Hematopoietic multipotent progenitor cell treated with erythropoietin and hydrocortisone succinate and interleukin-3 and kit ligand, for 15 days (in vitro differentiated cells): ENCODE results near the gene GPX6.
"Not testable (repeated sequence)": the region's sequence is repeated elsewhere in the genome, so short reads cannot be mapped to it uniquely, and the experiment has no call there.

Experiments
- DNase-seq: peaks from one replicate; pipeline ENCODE4 v3.0.0-alpha.2; 2015; ENCODE audit warnings: low spot score

GPX6 gene

DNA sequence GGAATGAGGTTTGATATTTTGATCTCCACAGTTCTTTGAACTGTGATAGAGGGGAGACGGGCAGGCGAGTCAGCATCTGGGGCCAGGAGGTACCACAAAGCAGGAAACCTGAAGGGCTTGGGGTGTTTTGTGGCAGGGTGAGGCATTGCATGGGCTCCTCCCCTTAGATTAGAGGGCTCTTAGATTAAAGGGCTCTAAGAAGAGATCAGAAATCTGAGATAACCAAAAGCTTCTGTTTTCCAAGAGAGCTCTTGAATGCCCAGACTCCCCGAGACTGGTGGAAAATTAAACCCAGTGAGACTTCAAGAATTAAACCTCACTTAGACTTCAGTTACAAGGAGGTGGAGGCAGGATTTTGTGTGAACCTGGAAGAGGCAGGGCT is 7.6 kb upstream of the GPX6 start:
- no peak for DNase-seq

GRCh38 chr6:28522594-28523240 is 7.1 kb upstream of the GPX6 start:
- DNase-seq, result no peak

GRCh38 chr6:28517964-28518363 is 2.4 kb upstream of the GPX6 start:
- no peak for DNase-seq

DNA sequence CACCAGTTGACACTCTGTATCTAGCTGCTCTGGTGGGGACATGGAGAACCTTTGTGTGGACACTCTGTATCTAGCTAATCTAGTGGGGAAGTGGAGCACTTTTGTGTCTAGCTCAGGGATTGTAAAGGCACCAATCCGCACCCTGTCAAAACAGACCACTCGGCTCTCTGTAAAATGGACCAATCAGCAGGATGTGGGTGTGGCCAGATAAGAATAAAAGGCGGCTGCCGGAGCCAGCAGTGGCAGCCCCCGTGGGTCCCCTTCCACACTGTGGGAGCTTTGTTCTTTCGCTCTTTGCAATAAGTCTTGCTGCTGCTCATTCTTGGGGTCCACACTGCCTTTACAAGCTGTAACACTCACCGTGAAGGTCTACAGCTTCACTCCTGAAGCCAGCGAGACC is 3.2 kb downstream of the GPX6 start:
- DNase-seq, result not testable (repeated sequence)

GRCh38 chr6:28511628-28512300 is 3.8 kb downstream of the GPX6 start:
- no peak for DNase-seq

- DNase-seq, result no peak
Measured at GRCh38 chr6:28506807-28507475, 8.7 kb downstream of the GPX6 start.

- no peak for DNase-seq
Measured at GRCh38 chr6:28505733-28506132, 9.9 kb downstream of the GPX6 start.

DNA sequence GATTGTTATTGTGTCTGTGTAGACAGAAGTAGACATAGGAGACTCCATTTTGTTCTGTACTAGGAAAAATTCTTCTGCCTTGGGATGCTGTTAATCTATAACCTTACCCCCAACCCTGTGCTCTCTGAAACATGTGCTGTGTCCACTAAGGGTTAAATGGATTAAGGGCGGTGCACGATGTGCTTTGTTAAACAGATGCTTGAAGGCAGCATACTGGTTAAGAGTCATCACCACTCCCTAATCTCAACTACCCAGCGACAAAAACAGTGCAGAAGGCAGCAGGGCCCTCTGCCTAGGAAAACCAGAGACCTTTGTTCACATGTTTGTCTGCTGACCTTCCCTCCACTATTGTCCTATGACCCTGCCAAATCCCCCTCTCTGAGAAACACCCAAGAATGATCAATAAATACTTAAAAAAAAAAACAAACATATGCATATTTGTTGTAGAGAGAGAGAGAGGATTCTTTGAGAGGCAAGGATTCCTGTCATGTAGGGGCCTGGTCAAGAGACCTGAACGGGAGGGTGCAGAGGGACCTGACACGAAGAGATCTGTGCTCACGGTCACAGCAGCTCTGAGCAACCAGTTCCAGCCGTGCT is 12.8 kb downstream of the GPX6 start:
- DNase-seq, result not testable (repeated sequence)

- not testable (repeated sequence) for DNase-seq
Measured at GRCh38 chr6:28502136-28502535, 13.5 kb downstream of the GPX6 start.

- DNase-seq, result no peak
Measured at GRCh38 chr6:28501259-28501658, 14.3 kb downstream of the GPX6 start.

- no peak for DNase-seq
Measured at GRCh38 chr6:28497893-28498292, 17.7 kb downstream of the GPX6 start.

DNA sequence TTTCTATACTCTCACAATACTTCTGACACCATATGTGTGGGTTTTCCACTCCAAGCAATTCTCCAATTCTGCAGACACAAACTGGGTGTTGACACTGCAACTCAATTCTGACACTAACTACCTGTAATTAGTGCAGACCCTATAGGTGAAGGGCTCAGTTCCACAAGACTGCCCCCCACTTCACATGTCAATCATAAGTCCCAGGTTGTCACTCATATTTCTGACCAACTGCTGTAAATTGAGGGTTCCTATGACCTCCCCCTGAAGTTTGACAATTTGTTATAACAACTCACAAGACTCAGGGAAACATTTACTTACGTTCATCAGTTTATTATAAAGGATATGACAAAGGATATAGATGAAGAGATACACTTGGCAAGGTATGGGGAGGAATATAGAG is 18.3 kb downstream of the GPX6 start:
- DNase-seq, result no peak

GRCh38 chr6:28496099-28496779 is 19.4 kb downstream of the GPX6 start:
- DNase-seq, result no peak

DNA sequence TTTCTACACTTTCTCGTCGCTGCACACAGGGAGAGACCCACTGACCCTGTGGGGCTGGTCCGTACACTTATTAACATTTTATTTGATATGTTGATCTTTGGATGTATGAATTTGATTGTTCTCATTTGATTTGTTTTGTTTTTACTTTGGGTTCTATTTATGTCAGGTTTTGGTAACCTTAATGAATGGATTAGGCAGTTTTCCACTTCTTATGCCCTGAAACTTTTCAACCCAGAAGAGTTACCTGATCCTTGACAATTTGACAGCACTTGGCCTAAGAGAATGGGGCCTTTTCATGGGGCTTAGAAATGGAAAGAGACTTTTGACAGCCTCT is 23.6 kb downstream of the GPX6 start:
- DNase-seq, result no peak

DNA sequence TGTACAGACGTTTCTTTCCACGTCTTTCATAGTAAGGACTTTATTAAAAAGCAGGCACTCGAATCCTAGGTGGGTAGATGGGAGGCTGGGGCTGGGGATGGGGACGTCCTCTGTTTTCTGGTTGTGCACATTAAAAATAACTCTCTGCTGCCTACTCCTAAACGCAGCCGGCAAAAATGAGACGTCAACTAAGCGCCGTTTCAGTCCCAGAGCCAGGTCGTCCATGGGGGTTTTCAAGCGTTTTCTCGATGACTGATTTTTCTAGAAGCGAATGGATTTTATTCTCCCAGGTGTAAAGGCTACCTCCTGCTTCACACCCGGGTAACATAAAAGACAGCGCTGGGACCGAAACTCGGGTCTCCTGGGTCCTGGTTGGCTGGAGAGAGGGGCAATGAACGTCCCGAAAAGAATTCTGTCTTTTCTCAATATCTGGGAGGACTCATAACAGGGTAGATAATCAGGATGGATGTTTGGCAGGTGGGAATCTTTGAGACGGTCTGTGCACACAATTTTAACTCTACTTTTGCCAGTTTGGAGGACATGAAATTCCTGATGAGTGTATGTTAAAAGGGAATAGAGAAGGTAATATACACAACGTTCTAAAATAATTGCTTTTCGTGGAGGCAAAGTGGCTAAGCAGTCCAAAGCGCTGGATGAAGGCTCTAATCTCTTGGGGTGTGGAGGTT is 25.2 kb downstream of the GPX6 start:
- no peak for DNase-seq

GRCh38 chr6:28489366-28490204 is 26.0 kb downstream of the GPX6 start:
- DNase-seq, result peak; percentile 22

DNA sequence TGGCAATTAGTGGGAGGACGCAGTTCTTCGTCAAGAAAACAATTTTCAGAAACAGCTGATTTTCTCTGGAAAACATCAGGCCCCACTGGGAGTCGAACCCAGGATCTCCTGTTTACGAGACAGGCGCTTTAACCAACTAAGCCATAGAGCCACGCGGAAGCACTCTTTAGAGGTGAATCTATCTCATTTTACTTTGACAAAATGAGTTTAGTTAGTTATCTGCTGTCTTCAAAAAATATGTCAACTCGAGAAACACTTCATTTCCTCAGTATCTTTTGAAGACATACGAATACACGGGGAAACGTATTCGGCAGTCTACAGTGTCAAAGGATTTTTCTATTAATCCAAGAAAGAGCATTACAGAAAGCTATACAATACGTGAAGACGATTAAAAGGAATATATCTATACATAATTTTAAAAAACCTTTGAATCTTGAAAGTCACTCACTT is 26.7 kb downstream of the GPX6 start:
- peak; percentile 7 for DNase-seq

DNA sequence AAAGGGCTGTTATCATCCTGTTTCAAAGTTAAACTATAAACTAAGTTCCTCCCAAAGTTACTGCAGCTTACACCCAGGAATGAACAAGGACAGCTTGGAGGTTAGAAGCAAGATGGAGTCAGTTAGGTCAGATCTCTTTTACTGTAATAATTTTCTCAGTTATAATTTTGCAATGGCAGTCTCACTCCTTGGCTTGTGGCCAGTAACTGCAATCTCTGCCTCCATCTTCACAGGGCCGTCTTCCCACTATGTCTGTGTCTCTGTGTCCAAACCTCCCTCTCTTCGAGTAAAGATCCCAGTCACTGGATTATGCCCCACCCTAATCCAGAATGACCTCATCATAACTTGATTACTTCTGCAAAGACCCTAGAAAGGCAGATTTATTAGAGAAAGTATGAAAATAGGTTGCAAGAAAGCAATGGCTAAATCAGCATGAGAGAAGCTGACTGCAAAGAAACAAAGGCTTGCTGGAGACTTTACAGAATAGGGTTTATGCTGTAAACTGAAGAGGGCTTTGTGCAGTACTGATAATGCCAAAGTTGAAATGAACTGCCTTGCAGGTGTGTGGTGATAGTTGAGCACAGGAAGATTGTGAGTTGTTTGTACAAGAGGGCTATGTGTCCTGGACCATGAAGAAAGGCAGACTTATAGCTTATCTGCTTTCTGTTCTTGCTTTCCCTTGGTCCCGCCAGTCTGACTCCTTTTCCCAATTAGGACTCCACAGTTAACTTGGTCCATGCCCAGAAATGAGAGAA is 28.4 kb downstream of the GPX6 start:
- no peak for DNase-seq

- DNase-seq, result no peak
Measured at GRCh38 chr6:28486533-28486932, 29.1 kb downstream of the GPX6 start.

DNA sequence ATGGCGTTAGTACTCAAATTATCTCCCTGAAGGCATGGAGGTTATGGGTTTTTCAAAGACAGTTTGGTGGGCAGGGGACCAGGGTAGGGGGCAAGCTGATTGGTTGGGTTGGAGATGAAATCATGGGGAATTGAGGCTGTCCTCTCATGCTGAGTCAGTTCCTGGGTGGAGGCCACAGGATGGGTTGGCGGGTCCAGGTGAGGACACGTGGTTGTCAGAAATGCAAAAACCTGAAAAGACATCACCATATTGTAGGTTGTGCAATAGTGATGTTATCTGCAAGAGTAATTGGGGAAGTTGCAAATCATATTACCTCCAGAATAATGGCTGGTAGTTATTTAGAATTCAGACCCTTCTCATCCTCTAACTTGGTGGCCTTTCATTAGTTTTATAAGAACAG is 30.1 kb downstream of the GPX6 start:
- no peak for DNase-seq
